K562 (cell line): ENCODE results near the gene GANAB. TPM values are rescaled to one million over a fixed set of nuclear protein-coding genes. Genes with fewer than 3 reads are reported as not detected.

Source experiments
- ARID4B ChIP-seq: sonication (generic); formaldehyde crosslinking; IDR thresholded peaks from 2 replicates; pipeline ENCODE4 v1.8.0; 2022; ENCODE audit warnings: mild to moderate bottlenecking, missing genetic modification reagents
- ATF3 ChIP-seq, 2 experiments: fragments of 450-650 bp in 1 of 2; sonication (generic) in 1 of 2; formaldehyde crosslinking in 1 of 2; IDR thresholded peaks in 1 of 2; conservative IDR thresholded peaks in 1 of 2; 2 replicates each; pipeline versions ENCODE4 v1.6.1 to v1.8.1; 2016 to 2023; ENCODE audit warnings: mild to moderate bottlenecking in 2 of 2, moderate library complexity in 2 of 2, inconsistent platforms in 1 of 2, missing genetic modification reagents in 1 of 2
- BHLHE40 ChIP-seq: IDR thresholded peaks from 2 replicates; pipeline ENCODE4 v1.6.1; 2011; ENCODE audit warnings: low read length, improper control_type of control experiment
- CAMTA2 ChIP-seq: fragments of 250-450 bp; sonication (Bioruptor Pico); conservative IDR thresholded peaks from 2 replicates; pipeline ENCODE4 v1.5.1; 2022
- FOXJ3 ChIP-seq: sonication (generic); formaldehyde crosslinking; IDR thresholded peaks from 2 replicates; pipeline ENCODE4 v1.4.0; 2020; ENCODE audit warnings: mild to moderate bottlenecking, missing genetic modification reagents
- LCOR ChIP-seq: sonication (generic); formaldehyde crosslinking; IDR thresholded peaks from 2 replicates; pipeline ENCODE4 v1.8.0; 2022; ENCODE audit warnings: mild to moderate bottlenecking, missing genetic modification reagents
- MTA3 ChIP-seq: fragments of 450-650 bp; formaldehyde crosslinking; IDR thresholded peaks from 2 replicates; pipeline ENCODE4 v1.6.1; 2017; ENCODE audit warnings: mild to moderate bottlenecking, borderline replicate concordance
- NFE2L1 ChIP-seq: fragments of 450-650 bp; IDR thresholded peaks from 2 replicates; pipeline ENCODE4 v1.6.1; 2016; ENCODE audit warnings: missing genetic modification characterization, low read depth, mild to moderate bottlenecking, missing compliant biosample characterization, moderate library complexity, borderline replicate concordance
- POLR2A ChIP-seq: fragments of 450-650 bp; conservative IDR thresholded peaks from 2 replicates; pipeline ENCODE4 v1.6.1; 2016
- TSC22D4 ChIP-seq: fragments of 450-650 bp; IDR thresholded peaks from 2 replicates; pipeline ENCODE4 v1.6.1; 2016; ENCODE audit warnings: missing genetic modification characterization, missing biosample characterization, control low read depth
- UBTF ChIP-seq, 2 experiments: IDR thresholded peaks; 2 replicates each; pipeline ENCODE4 v1.6.1; 2012; ENCODE audit warnings: improper control_type of control experiment in 2 of 2, low read depth in 2 of 2, low read length in 2 of 2, borderline replicate concordance in 1 of 2
- ZBTB17 ChIP-seq: fragments of 450-650 bp; formaldehyde crosslinking; IDR thresholded peaks from 2 replicates; pipeline ENCODE4 v1.4.0; 2020; ENCODE audit warnings: mild to moderate bottlenecking
- ZNF436 ChIP-seq: fragments of 250-450, 450-650 bp; sonication (Bioruptor Pico); formaldehyde crosslinking; IDR thresholded peaks from 2 replicates; pipeline ENCODE4 v1.7.0; 2020; ENCODE audit warnings: mild to moderate bottlenecking
- polyA plus RNA-seq, 8 experiments: library from polyadenylated mRNA; depleted of rRNA in 4 of 8; stranded (reverse) in 5 of 8; unstranded in 3 of 8; fragments of >200 nt; fragmentation: Nextera tagmentation in 2 of 8; fragmentation: Illumina TruSeq in 1 of 8; extraction: Ambion mirVana in 2 of 8; extraction: Trizol in 1 of 8; gene quantifications; 2 replicates each; pipeline versions ENCODE4 v1.2.1 to v1.2.3, GENCODE V29; 2011 to 2014; ENCODE audit warnings: inconsistent platforms in 1 of 8, missing spikeins in 1 of 8
- total RNA-seq, 7 experiments: library from RNA; depleted of rRNA in 6 of 7; stranded (reverse); fragments of >200 nt in 6 of 7; fragmentation: Illumina TruSeq in 2 of 7; extraction: Trizol in 2 of 7; gene quantifications; 2 replicates each; pipeline versions ENCODE4 v1.2.1 to v1.2.3, GENCODE V29; 2011 to 2021; ENCODE audit warnings: low replicate concordance in 1 of 7
- TF ChIP-seq, protein P1 (sequence below): sonication (generic); formaldehyde crosslinking; IDR thresholded peaks from 2 replicates; pipeline ENCODE4 v1.8.0; 2023; ENCODE audit warnings: mild to moderate bottlenecking, missing genetic modification reagents
- TF ChIP-seq, protein P2 (sequence below): fragments of 450-650 bp; conservative IDR thresholded peaks from 2 replicates; pipeline ENCODE4 v1.6.1; 2016; ENCODE audit warnings: missing genetic modification characterization, low read depth, mild to moderate bottlenecking, control low read depth, missing compliant biosample characterization

GANAB gene
- total and polyA plus RNA-seq, 9 of the 15 experiments (the other 6 are each of a cell fraction or from before 2014, with no cell fraction given), result 6.5 to 284 (median 161) TPM

DNA sequence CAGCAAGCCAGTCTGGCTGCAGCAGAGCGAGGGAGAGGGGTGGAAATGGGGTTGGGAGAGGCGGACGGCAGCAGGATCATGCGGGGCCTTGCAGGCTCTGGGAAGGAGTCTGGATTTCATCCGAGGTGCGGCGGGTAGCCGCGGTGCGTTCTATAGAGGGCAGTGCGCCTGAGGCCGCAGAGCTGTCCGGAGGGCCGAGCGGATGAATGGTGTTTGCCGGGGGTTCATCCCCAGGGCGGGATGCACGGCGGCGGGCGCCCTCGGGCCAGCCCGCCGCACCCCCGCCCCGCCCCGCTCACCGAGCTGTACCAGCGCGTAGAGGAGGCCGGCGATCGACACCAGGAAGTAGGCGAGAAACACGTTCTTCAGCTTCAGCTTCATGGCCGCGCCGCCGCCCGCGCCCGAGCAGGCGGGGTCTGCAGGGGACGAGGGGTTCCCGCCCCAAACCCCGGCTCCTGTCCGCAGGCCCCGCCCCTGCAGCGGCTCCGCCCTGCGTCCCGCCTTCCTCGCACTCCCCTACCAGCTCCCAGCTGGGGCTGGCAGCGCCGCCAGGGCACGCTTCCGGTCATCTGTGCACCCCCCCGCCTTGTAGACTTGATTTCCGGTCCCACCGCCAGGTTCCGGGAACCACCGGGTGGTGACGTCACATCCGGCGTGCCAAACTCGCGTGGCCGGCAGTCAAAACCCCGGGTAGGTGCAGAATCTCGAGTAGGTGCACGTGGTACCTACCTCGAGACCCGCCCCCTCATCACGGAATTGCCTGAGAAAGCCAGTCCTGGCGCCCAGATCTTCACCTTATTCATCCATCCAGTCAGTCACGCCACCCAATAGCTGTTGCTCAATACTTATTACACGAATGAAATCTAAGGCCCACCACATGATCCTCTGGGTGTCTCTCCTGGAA, 24.6 kb downstream of the GANAB start, which contains the start of gene B3GAT3 (continued):
- TF ChIP-seq, protein P1, sequence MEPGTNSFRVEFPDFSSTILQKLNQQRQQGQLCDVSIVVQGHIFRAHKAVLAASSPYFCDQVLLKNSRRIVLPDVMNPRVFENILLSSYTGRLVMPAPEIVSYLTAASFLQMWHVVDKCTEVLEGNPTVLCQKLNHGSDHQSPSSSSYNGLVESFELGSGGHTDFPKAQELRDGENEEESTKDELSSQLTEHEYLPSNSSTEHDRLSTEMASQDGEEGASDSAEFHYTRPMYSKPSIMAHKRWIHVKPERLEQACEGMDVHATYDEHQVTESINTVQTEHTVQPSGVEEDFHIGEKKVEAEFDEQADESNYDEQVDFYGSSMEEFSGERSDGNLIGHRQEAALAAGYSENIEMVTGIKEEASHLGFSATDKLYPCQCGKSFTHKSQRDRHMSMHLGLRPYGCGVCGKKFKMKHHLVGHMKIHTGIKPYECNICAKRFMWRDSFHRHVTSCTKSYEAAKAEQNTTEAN, result no peak; the same call in 1 of the 2 replicates
- TF ChIP-seq ARID4B (CRISPR knock-in tag), result peak; percentile 98
- peak; percentile 83 for TF ChIP-seq BHLHE40
- TF ChIP-seq TSC22D4 (tag), result no peak
- no peak for TF ChIP-seq UBTF (IDR thresholded peaks at IDR 0.05; ENCODE audit: borderline replicate concordance in 1 of 2, low read depth in 2 of 2, low read length in 2 of 2)
- peak; percentile 34; the same call in 1 of the 2 replicates for TF ChIP-seq LCOR (CRISPR knock-in tag)
- TF ChIP-seq FOXJ3 (CRISPR knock-in tag), result no peak
- TF ChIP-seq ZBTB17 (CRISPR knock-in tag), result peak; percentile 76
- TF ChIP-seq CAMTA2, result no peak
- no peak for TF ChIP-seq ZNF436 (CRISPR knock-in tag)
- peak; percentile 99 for TF ChIP-seq ATF3 (IDR thresholded peaks at IDR 0.05)
- peak; percentile 79 for TF ChIP-seq ATF3 (CRISPR knock-in tag; conservative IDR thresholded peaks at IDR 0.05)
- no peak for TF ChIP-seq NFE2L1
- peak; percentile 74; the same call in 1 of the 2 replicates for TF ChIP-seq MTA3
- TF ChIP-seq, protein P2, sequence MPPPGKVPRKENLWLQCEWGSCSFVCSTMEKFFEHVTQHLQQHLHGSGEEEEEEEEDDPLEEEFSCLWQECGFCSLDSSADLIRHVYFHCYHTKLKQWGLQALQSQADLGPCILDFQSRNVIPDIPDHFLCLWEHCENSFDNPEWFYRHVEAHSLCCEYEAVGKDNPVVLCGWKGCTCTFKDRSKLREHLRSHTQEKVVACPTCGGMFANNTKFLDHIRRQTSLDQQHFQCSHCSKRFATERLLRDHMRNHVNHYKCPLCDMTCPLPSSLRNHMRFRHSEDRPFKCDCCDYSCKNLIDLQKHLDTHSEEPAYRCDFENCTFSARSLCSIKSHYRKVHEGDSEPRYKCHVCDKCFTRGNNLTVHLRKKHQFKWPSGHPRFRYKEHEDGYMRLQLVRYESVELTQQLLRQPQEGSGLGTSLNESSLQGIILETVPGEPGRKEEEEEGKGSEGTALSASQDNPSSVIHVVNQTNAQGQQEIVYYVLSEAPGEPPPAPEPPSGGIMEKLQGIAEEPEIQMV (tag), result no peak
- peak; percentile 79 for TF ChIP-seq POLR2A
